Liver (tissue), 2 donors: ENCODE measurements around the gene USP31.

ENCODE experiments used
- FOXA1 ChIP-seq: IDR thresholded peaks from 2 replicates; pipeline ENCODE4 v1.6.1; 2016; ENCODE audit warnings: antibody characterized with exemption
- YY1 ChIP-seq: IDR thresholded peaks from 2 replicates; pipeline ENCODE4 v1.6.1; 2016; ENCODE audit warnings: antibody characterized with exemption, mild to moderate bottlenecking
- TF ChIP-seq, protein P1 (sequence below): fragments of 150-350 bp; IDR thresholded peaks from 2 replicates; pipeline ENCODE4 v1.5.1; 2017; ENCODE audit warnings: improper control_type of control experiment, low read depth, low read length; ENCODE audit not compliant: missing input control
- donor health status: healthy.

DNA sequence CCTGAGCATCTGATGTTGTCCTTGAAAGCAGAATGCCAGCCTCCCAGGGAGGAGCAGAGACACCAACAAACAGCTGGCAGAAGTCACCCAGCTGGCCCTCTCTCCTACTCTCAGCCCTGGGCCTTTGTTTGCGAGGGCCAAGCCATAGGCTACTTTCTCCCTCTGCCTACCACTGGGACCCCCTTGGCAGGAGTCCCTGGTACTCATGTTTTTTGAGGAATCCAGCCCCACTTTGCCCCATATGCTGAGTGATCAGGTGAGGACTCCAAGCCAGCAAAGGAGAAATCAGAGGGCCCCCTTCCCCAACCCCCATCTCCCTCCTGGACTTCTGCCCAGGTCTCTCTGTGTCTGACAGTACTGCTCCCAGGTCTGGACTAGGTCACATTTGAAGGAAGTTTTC lies 121.9 kb downstream of the USP31 start:
- TF ChIP-seq, protein P1, sequence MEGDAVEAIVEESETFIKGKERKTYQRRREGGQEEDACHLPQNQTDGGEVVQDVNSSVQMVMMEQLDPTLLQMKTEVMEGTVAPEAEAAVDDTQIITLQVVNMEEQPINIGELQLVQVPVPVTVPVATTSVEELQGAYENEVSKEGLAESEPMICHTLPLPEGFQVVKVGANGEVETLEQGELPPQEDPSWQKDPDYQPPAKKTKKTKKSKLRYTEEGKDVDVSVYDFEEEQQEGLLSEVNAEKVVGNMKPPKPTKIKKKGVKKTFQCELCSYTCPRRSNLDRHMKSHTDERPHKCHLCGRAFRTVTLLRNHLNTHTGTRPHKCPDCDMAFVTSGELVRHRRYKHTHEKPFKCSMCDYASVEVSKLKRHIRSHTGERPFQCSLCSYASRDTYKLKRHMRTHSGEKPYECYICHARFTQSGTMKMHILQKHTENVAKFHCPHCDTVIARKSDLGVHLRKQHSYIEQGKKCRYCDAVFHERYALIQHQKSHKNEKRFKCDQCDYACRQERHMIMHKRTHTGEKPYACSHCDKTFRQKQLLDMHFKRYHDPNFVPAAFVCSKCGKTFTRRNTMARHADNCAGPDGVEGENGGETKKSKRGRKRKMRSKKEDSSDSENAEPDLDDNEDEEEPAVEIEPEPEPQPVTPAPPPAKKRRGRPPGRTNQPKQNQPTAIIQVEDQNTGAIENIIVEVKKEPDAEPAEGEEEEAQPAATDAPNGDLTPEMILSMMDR: no peak
- TF ChIP-seq FOXA1 (no peak), YY1 (no peak)
